NCI-H82 treated with DMSO at 0.1 percent for 48 hours (cell line): ENCODE measurements around the gene ELMO1.

ENCODE experiments used
- DNase-seq: peaks from one replicate; lab custom pipeline; 2025; ENCODE audit not compliant: unreplicated experiment; lab: John Stamatoyannopoulos, UW

ELMO1 gene, protein sequence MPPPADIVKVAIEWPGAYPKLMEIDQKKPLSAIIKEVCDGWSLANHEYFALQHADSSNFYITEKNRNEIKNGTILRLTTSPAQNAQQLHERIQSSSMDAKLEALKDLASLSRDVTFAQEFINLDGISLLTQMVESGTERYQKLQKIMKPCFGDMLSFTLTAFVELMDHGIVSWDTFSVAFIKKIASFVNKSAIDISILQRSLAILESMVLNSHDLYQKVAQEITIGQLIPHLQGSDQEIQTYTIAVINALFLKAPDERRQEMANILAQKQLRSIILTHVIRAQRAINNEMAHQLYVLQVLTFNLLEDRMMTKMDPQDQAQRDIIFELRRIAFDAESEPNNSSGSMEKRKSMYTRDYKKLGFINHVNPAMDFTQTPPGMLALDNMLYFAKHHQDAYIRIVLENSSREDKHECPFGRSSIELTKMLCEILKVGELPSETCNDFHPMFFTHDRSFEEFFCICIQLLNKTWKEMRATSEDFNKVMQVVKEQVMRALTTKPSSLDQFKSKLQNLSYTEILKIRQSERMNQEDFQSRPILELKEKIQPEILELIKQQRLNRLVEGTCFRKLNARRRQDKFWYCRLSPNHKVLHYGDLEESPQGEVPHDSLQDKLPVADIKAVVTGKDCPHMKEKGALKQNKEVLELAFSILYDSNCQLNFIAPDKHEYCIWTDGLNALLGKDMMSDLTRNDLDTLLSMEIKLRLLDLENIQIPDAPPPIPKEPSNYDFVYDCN

GRCh38 chr7:37448636-37449361 lies at the start of gene ELMO1:
TSS of gene ELMO1 (minus strand) at chr7:37448864. CDS start at chr7:37342690, 106,174 bp downstream.
- peak; percentile 53 for DNase-seq

DNA sequence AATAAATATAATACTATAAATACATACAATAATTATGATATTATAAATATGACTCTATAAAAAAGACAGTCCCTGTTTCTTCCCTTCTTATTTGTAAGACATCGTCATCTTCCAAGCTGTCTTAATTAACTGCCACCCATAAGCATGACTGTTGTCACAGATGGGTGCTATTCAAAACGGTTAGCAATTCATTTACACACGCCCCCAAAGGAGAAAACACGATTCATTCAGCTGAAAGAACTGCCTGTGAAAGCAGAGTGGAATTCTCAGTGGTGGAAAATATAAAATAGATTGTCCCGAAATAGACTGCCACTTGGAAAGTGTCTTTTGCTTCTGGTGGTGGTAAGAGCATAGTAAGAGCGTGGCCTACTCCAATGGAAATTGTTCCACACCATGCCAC lies 48.9 kb upstream of the ELMO1 start:
- DNase-seq: no peak

DNA sequence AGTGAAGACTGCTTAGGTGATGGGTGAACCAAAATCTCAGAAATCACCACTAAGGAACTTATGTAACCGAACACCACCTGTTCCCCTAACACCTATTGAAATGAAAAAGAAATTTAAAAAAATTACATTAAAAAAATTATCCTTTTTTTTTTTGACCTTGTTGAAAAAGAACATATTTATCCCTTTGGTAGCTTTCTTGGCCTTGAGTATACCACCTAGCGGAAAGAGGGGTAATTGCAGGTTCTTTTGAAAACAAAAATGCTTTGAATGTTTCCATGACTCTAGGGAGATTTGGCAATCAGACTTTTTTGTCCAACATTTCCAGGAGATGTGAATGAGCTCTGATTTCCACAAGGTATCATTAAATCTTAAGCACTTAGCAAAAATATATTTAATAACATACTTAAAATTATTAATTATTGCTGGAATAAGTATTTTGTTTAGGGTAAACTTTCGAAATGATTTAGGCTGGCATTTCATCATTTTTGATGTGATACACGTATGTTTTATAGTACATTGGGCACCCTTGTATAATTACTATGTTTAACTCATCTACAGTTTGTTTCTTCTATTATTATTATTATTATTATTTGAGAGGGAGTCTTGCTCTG lies 47.0 kb upstream of the ELMO1 start:
- peak; percentile 7 for DNase-seq

- DNase-seq: no peak
Measured at GRCh38 chr7:37494926-37495325, 46.3 kb upstream of the ELMO1 start.

GRCh38 chr7:37493810-37494209 lies 45.1 kb upstream of the ELMO1 start:
- DNase-seq: no peak

- DNase-seq: no peak
Measured at GRCh38 chr7:37493123-37493522, 44.5 kb upstream of the ELMO1 start.

GRCh38 chr7:37491919-37492694 lies 43.4 kb upstream of the ELMO1 start:
- DNase-seq: no peak

DNA sequence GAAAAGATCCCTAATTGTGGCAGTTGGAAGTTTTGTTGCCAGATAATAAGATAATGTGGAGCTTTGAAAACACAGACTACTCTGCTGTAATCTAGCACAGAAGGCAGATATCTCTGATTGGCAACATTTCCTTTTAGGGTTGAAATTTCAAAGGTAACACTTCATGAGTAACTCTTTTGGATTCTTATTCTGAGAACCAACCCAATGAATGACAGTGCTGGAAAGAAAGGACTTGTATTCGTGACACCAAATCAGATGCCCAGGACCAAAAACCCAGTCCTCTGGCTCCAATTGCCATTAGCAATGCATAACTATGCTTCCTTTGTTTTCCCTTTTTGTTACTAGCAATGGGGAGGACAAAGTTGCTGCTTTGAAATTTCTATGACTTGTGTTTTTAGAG lies 41.0 kb upstream of the ELMO1 start:
- no peak for DNase-seq

- no peak for DNase-seq
Measured at GRCh38 chr7:37488163-37488764, 39.6 kb upstream of the ELMO1 start.

- no peak for DNase-seq
Measured at GRCh38 chr7:37484426-37485073, 35.9 kb upstream of the ELMO1 start.

DNA sequence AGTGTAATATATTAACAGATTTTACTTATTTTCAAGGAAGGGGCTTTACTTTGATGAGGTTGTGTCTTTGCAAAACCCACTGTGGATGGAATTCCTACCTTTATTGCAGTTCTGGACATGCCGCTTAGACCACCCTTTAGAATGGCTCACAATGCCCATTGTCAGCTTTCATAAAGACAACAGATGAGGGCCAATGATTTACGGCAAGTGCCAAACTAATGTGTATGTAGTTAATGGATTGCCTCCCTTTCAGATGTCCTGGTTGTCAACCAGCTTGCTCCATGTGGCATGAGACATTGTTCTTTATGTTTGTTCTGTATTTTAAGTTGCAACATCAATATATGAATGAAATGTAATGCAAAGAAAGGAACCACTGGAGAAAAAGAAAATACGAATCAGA lies 35.0 kb upstream of the ELMO1 start:
- no peak for DNase-seq

- no peak for DNase-seq
Measured at GRCh38 chr7:37482953-37483352, 34.3 kb upstream of the ELMO1 start.

- no peak for DNase-seq
Measured at GRCh38 chr7:37482505-37482904, 33.8 kb upstream of the ELMO1 start.

DNA sequence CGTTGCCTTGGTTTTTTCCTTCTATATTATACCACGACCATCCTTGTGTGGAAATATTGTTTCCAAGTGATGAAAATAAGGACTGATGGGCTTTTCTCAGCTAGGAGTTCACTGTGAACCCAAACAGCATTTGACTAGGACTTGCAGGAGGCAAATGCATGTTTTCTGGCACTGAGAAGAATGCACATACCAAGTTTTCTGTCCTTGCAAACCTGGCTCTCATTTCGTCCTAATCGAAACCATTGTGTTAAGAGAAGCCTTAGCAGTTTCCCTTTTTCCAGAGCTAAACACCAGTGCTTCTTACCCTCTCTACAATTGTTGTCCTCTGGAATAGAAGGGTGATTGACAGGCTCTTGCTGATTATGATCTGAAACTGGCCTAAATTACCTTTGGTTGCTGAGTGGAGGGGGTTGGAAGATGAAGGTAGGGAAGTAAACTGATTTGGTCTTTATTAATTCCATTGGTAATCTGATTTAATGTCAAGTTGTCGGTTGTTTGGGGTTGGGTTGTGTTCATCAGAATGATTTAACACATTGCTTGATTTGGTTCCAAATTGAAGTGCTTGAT lies 33.1 kb upstream of the ELMO1 start:
- no peak for DNase-seq

DNA sequence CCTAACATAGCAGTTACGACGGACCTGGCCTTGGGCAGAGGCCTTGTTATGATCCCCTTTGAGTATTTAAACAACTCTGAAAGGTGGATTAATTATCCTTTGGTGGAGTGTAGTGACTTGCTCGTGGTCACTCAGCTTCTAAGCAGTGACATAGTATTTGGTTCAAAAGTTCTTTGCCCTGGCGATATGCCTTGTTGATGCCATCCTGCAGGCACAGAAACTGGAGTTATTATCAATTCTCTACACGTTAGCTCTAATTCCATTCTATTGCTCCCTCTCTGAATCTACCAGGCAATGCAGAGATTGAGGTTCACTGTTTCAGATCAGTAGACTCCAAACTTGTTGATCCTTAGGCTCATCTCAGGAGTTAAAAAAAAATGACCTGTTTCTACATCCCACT lies 32.5 kb upstream of the ELMO1 start:
- DNase-seq: no peak

DNA sequence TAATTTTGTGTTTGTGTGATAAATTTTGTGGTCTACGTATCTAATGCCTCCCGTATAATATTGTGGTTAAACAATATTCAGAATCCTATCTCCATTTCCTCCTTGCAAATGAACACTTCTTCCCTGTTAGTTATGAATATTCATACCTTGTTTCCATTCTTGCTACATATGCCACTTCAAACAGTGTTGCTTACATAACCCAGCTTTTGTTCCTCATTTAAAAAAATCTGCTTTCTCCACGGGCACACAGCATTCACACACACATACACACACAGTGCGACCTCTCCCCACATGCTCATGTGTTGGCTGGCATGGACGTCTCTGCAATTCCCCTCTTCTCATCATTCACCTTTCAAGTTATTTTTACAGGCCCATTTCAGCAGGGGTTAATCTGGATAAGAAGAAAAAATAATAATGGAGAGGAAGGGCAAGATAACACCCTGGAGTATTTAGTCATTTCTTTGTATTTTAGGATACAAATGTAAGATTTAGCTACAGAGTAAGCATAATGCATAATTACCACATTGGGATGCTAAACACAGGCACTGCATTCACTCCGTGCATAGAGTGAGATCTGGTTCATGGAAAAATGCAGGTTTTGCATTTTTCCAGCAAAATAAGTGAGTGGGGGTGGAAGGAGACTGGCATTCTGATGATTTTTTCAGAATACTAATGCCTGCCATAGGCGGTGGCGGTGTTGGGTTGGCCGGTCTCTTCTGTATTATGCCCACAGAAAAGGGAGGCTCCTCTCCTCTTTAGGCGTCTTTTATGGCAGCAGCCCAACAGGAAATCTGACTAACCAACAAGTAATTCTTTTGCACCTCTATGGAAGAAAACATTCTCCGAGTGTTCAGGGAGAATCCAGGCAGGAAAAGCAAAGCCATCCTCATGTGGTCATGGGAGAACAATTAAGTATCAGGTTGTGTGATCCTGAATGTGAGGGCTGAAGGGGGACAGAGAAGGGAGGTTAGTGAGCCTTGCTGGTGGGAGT lies 31.7 kb upstream of the ELMO1 start:
- no peak for DNase-seq

DNA sequence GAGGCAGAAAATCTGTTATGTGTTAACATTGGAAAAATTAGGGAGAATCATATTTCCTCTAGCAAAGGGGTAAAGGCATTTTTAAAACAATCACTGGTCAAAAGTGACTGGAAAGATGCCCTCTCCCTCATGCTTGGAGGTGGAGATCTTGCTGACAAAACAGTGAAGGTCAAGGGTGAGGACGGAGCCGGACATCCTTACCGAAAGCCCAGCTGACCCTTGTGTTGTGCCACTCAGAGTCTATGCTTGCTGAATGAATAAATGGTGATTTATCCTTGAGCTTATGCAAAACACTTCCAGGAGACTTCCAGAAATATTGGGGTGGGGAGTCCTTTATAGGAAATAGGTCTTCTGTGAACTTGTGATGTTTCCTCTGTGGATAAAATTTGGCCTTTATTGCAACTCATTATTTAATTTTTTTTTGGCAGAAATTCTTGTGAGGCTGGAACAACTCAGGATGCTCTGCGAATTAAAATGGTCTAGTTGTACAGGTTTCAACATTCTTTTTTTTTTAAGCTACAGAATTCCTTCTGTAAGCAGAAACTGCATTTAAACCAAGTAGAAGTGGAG lies 28.3 kb upstream of the ELMO1 start:
- no peak for DNase-seq

DNA sequence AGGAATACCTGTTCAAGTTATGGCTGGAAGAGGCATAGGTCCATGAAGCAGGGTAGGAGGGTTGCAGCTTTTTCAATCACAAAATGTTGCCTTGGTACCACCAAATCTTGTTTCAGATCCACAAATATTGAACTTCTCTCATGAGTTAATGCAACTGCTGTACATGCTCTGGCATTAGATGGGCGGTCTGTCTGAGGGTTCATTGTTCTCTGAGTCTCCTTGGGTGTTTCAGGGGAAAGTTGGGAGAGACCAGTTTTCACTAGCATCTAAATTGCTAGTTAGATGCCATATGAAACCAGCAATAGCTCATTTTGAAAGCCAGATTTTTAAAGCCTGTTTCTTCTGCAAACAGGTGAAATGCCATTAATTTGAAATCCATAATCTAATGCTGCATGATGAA lies 27.8 kb upstream of the ELMO1 start:
- DNase-seq: no peak
